ENCODE measurements around the gene CELSR1.

- TF ChIP-seq, protein P1, sequence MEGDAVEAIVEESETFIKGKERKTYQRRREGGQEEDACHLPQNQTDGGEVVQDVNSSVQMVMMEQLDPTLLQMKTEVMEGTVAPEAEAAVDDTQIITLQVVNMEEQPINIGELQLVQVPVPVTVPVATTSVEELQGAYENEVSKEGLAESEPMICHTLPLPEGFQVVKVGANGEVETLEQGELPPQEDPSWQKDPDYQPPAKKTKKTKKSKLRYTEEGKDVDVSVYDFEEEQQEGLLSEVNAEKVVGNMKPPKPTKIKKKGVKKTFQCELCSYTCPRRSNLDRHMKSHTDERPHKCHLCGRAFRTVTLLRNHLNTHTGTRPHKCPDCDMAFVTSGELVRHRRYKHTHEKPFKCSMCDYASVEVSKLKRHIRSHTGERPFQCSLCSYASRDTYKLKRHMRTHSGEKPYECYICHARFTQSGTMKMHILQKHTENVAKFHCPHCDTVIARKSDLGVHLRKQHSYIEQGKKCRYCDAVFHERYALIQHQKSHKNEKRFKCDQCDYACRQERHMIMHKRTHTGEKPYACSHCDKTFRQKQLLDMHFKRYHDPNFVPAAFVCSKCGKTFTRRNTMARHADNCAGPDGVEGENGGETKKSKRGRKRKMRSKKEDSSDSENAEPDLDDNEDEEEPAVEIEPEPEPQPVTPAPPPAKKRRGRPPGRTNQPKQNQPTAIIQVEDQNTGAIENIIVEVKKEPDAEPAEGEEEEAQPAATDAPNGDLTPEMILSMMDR (conservative IDR thresholded peaks at IDR 0.05): no peak
- no peak for TF ChIP-seq EZH2 (IDR thresholded peaks at IDR 0.05; ENCODE audit: low read depth)
These were observed 99.6 kb downstream of the CELSR1 start for GRCh38 chr22:46437671-46438440.
